GM10266 (cell line): ENCODE measurements around the gene FEZF1.

Experiments
- DNase-seq: peaks from one replicate; pipeline ENCODE4 v3.0.0; 2012; ENCODE audit errors: extremely low spot score
- CTCF ChIP-seq: IDR thresholded peaks from 2 replicates; pipeline ENCODE4 v1.5.1; 2012; ENCODE audit warnings: mild to moderate bottlenecking, low read depth; ENCODE audit not compliant: control insufficient read depth, insufficient read depth; ENCODE audit errors: missing control alignments

FEZF1 gene

GRCh38 chr7:122306320-122307227, 2.0 kb upstream of the FEZF1 start:
- no peak for TF ChIP-seq CTCF
- no peak for DNase-seq

DNA sequence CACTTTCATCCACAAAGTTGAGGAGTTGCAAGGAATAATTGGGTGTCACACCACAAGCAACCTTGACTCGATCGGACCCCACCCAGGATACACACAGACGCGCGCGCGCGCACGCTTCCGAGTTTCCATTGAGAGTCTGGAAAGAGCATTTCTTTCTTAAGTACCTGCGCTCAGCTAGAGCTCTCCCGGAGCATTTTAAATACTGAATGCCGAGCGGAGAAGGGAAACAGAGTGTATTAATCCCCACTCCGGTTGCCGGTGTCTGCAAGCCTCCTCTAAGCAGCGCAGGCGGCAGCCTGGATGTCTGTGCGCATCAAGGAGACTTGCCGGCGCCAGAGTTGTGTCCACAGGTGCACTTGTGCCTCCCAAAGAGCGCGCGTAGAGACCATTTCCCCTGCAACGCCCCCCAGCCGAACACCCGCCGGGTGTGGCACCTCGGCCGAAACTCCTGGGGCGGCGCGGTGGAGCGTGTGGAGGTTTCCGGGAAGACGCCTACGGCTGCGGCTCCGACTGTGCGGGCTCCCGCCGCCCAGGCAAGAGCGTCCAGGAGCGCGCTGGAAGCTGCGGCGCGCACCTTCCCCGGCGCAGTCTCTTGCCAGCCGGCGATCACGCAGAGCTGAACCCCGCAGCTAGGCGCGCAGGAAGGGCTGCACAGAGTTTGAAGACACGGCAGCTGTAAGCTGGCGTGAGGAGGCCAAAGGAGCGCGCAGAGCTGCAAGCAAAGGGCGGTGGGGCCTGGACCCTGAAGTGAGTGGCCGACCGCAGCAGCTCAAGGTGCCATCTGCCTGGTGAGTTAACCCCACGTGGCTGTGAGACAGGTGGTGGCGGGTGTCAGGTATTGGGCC, 1.1 kb upstream of the FEZF1 start:
- TF ChIP-seq CTCF: no peak
- no peak for DNase-seq

DNA sequence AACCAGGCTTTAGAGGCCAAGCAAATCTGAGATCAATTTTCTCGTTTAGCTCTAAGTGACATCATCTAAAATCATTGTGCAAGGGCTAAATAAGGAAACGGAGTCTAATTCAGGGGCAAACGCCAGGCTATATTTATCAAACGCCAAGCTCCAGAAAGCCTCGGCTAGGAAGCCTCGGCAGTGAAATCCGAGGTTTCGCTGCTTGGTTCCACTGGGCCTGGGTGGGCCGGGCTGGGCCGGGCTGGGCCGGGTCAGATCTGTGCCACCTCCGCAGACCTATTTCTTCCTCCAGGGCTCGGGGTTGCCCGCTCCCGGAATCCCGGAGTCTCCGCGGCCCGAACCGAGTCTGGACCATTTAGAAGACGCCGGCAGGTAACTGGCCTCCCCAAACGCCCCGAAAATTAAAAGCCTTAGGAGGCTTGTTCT, 459 bp upstream of the FEZF1 start:
- TF ChIP-seq CTCF: no peak
- no peak for DNase-seq

DNA sequence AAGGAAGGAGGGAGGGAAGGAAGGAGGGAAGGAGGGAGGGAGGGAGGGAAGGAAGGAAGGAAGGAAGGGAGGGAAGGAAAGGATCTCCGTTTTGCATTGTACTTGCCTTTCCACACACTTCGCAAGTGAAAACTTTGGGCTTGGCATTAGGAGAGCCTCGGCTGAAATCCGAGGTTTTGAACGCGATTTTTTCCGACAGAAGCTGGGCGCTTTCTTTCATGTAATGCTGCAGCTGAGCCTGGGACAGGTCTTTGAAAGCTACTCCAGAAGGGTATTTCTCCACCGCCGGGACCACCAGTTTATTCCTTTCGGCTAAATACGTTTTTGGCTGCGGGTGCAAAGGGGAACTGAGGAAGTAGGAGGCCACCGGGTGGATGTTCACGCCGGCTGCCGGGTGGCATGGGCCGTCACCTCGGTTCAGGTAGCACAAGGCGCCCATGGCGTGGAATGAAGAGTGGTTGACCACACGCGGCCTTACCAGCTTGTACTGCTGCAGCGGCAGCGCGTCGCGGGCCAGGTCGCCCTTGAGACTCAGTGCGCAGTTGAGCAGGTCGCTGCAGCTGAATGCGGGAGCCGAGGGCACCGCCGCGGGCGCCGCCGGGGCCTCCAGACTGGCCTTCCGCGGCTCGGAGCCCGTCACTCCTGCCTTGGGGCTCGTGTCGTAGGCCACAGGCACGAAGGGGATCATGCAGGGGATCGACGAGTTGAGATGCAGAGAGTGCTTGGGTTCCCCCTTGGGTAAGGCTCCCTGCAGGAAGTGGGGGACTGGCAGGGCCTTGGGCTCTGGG, 825 bp downstream of the FEZF1 start:
- TF ChIP-seq CTCF: no peak
- no peak for DNase-seq

DNA sequence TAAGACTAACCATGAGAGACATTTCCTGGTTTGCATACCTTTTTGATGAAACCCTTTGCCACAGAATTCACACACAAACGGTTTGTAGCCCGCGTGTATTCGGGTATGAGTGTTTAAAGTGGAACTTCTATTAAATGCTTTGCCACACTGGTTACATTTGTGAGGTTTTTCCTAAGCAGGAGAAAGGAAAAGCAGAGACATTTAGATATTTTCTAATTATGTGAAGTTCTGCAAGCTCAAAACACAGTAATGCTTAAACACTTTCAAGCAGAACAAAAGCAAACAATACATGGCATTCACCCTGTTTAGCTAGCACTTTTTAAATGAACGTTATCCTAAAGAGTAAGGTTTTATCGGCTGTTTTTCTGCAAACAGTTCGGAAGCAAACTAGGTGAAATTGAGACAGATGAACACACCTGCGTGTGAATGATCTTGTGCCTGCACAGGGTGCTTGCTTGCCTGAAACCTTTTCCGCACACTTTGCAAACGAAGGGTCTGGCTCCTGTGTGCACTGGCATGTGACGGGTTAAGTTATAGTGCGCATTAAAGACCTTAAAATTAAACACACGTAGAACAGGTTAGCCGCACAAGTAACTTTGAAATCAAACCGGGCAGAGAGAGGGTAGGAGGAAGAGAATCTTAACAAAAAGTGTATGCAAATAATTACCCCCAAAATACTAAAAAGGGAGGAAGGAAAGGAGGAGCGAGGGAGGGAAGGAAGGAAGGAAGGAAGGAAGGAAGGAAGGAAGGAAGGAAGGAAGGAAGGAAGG, 1.6 kb downstream of the FEZF1 start:
- TF ChIP-seq CTCF: no peak
- DNase-seq: no peak
